ENCODE data around the gene RNF214.

GRCh38 chr11:117305145-117305544, 72.7 kb downstream of the RNF214 start:
- TF ChIP-seq CTCF (conservative IDR thresholded peaks at IDR 0.05; ENCODE audit: low read depth, low read length), result no peak
- no peak for TF ChIP-seq EZH2 (IDR thresholded peaks at IDR 0.05; ENCODE audit: borderline replicate concordance, low read depth, low read length, poor library complexity, severe bottlenecking)
